Adipose tissue (tissue), 3 donors: Measurements from ENCODE around the gene FMNL1. TPM values are rescaled to one million over a fixed set of nuclear protein-coding genes. Genes with fewer than 3 reads are reported as not detected.

Experiments used
- H3K27ac ChIP-seq: one replicate; pipeline ENCODE4 v1.5.1; 2013; ENCODE audit warnings: low read depth, low read length
- WGBS, 3 donors: extraction: QIAGEN DNeasy Blood & Tissue Kit; methylation state at CpG; one replicate each; pipeline ENCODE4 v1.1.7; 2013; 5-methylcytosine and 5-hydroxymethylcytosine counted together
- polyA plus RNA-seq, 3 donors: library from polyadenylated mRNA; stranded (reverse); fragments of 200-250 nt; gene quantifications; one replicate each; pipeline ENCODE4 v1.2.3, GENCODE V29; 2013
- donor health status: healthy with polysubstance abuse.
- donor health status: Bipolar disorder and iron deficiency.
- donor health status: healthy.

The FMNL1 gene
- polyA plus RNA-seq, 3 donors = 3.1 to 35.5 (median 27.5) TPM

GRCh38 chr17:45267436-45268055 is 45.9 kb downstream of the FMNL1 start:
- H3K27ac ChIP-seq = no peak overlapping the region
- 94 to 96% (median 95%) methylated on average over 10 of the region's 10 CpGs for WGBS, 3 donors

- WGBS, 3 donors = 80 to 91% (median 86%) methylated on average over 7 of the region's 7 CpGs
- H3K27ac ChIP-seq = no peak overlapping the region
Observed at GRCh38 chr17:45269912-45270311, 48.2 kb downstream of the FMNL1 start.

GRCh38 chr17:45270828-45271418 is 49.2 kb downstream of the FMNL1 start:
- no peak overlapping the region for H3K27ac ChIP-seq
- WGBS, 3 donors = 77 to 85% (median 81%) methylated on average over 13 of the region's 13 CpGs

GRCh38 chr17:45271603-45272002 is 49.9 kb downstream of the FMNL1 start:
- WGBS, 3 donors = 94 to 96% (median 96%) methylated on average over 3 of the region's 3 CpGs

GRCh38 chr17:45273551-45273957 is 51.9 kb downstream of the FMNL1 start:
- no peak overlapping the region for H3K27ac ChIP-seq
- 68 to 80% (median 69%) methylated on average over 16 of the region's 16 CpGs for WGBS, 3 donors

More at GRCh38 chr17:45271603-45272002, 49.9 kb downstream of the FMNL1 start:
- no peak overlapping the region for H3K27ac ChIP-seq

GRCh38 chr17:45274033-45274432 is 52.3 kb downstream of the FMNL1 start:
- 90 to 93% (median 92%) methylated on average over 5 of the region's 5 CpGs for WGBS, 3 donors
- no peak overlapping the region for H3K27ac ChIP-seq

- 60 to 65% (median 62%) methylated on average over 6 of the region's 6 CpGs for WGBS, 3 donors
- no peak overlapping the region for H3K27ac ChIP-seq
Observed at GRCh38 chr17:45276031-45276430, 54.3 kb downstream of the FMNL1 start.

GRCh38 chr17:45277216-45277849 is 55.6 kb downstream of the FMNL1 start:
- no peak overlapping the region for H3K27ac ChIP-seq
- WGBS, 3 donors = 12 to 36% (median 33%) methylated on average over 16 of the region's 16 CpGs

- 16 to 42% (median 42%) methylated on average over 7 of the region's 7 CpGs for WGBS, 3 donors
- H3K27ac ChIP-seq = no peak overlapping the region
Observed at GRCh38 chr17:45277992-45278391, 56.3 kb downstream of the FMNL1 start.

- H3K27ac ChIP-seq = no peak overlapping the region
- WGBS, 3 donors = 66 to 89% (median 85%) methylated on average over 3 of the region's 3 CpGs
Observed at GRCh38 chr17:45279898-45280297, 58.2 kb downstream of the FMNL1 start.

- H3K27ac ChIP-seq = no peak overlapping the region
- 73 to 80% (median 78%) methylated on average over 21 of the region's 21 CpGs for WGBS, 3 donors
Observed at GRCh38 chr17:45282683-45283644, 61.3 kb downstream of the FMNL1 start.

GRCh38 chr17:45283711-45284110 is 62.0 kb downstream of the FMNL1 start:
- 92 to 95% (median 93%) methylated on average over 9 to 10 of the region's 10 CpGs for WGBS, 3 donors
- H3K27ac ChIP-seq = no peak overlapping the region

- WGBS, 3 donors = 85% methylated on average over 21 of the region's 21 CpGs
- H3K27ac ChIP-seq = no peak overlapping the region
Observed at GRCh38 chr17:45284176-45285140, 62.8 kb downstream of the FMNL1 start.

GRCh38 chr17:45286286-45286685 is 64.6 kb downstream of the FMNL1 start:
- 85 to 92% (median 91%) methylated on average over 5 of the region's 5 CpGs for WGBS, 3 donors
- no peak overlapping the region for H3K27ac ChIP-seq

- no peak overlapping the region for H3K27ac ChIP-seq
- 49 to 76% (median 76%) methylated on average over 10 of the region's 10 CpGs for WGBS, 3 donors
Observed at GRCh38 chr17:45287526-45288500, 66.1 kb downstream of the FMNL1 start.

- H3K27ac ChIP-seq = no peak overlapping the region
- WGBS, 3 donors = 38 to 90% (median 83%) methylated on average over 10 of the region's 10 CpGs
Observed at GRCh38 chr17:45288825-45289224, 67.1 kb downstream of the FMNL1 start.
